Inflammatory macrophage (primary cell): ENCODE data around the gene SSNA1.
A peak's percentile ranks its signal among the peaks of the same experiment; 100 is the strongest.

ENCODE experiments used
- DNase-seq, 2 donors: peaks; one replicate each; pipeline ENCODE4 v3.0.0-alpha.2; 2020 to 2022

The SSNA1 gene

GRCh38 chr9:137184881-137185660 lies 3.4 kb upstream of the SSNA1 start:
- DNase-seq, result no peak

GRCh38 chr9:137185921-137186320 lies 2.6 kb upstream of the SSNA1 start:
- DNase-seq, result no peak

- DNase-seq, result no peak
These were observed 2.1 kb upstream of the SSNA1 start for GRCh38 chr9:137186385-137186784.

GRCh38 chr9:137187386-137187785 lies 1.1 kb upstream of the SSNA1 start:
- DNase-seq, result no peak

- no peak for DNase-seq
These were observed 388 bp upstream of the SSNA1 start for GRCh38 chr9:137188086-137188489.

GRCh38 chr9:137189297-137190295 lies 1.1 kb downstream of the SSNA1 start:
- DNase-seq, result no peak

GRCh38 chr9:137190315-137190856 lies 1.9 kb downstream of the SSNA1 start:
- no peak for DNase-seq

GRCh38 chr9:137191245-137191644 lies 2.8 kb downstream of the SSNA1 start:
- no peak for DNase-seq

- no peak for DNase-seq
These were observed 3.4 kb downstream of the SSNA1 start for GRCh38 chr9:137191691-137192447.

- DNase-seq, result no peak
These were observed 3.9 kb downstream of the SSNA1 start for GRCh38 chr9:137192448-137192780.

- DNase-seq, result no peak
These were observed 4.4 kb downstream of the SSNA1 start for GRCh38 chr9:137192859-137193258.

- DNase-seq, result no peak
These were observed 5.3 kb downstream of the SSNA1 start for GRCh38 chr9:137193771-137194170.

GRCh38 chr9:137194388-137194787 lies 5.9 kb downstream of the SSNA1 start:
- no peak for DNase-seq

GRCh38 chr9:137194909-137195308 lies 6.4 kb downstream of the SSNA1 start:
- DNase-seq, result no peak

- no peak for DNase-seq
These were observed 7.2 kb downstream of the SSNA1 start for GRCh38 chr9:137195525-137196220.

- no peak for DNase-seq
These were observed 9.8 kb downstream of the SSNA1 start for GRCh38 chr9:137198051-137198901.

- DNase-seq, result no peak
These were observed 10.4 kb downstream of the SSNA1 start for GRCh38 chr9:137198902-137199283.

GRCh38 chr9:137199411-137200121 lies 11.1 kb downstream of the SSNA1 start:
- DNase-seq, result no peak

GRCh38 chr9:137200311-137201204 lies 12.1 kb downstream of the SSNA1 start, which contains the start of gene TPRN:
TSS of gene TPRN (minus strand) at chr9:137200741. CDS start at chr9:137200711, 30 bp downstream.
- peak; percentile 99 to 100 for DNase-seq
